Caco-2 (cell line): Measurements from ENCODE around the gene STK24. TPM values are rescaled to one million over a fixed set of nuclear protein-coding genes. Genes with fewer than 3 reads are reported as not detected.
"Not testable (repeated sequence)": the region's sequence is repeated elsewhere in the genome, so short reads cannot be mapped to it uniquely, and the experiment has no call there.

Source experiments
- BruUV-seq: library from RNA; stranded (reverse); fragments of 400-500 nt; replicated peaks from 2 replicates; lab custom pipeline; 2021; lab: Mats Ljungman, UMichigan
- CTCF ChIA-PET: fragments of 300-600 bp; sonication (Branson Sonifier 250); formaldehyde crosslinking; loops from one replicate; lab custom pipeline; 2022; ENCODE audit warnings: antibody characterized with exemption; lab: Charles Lee
- POLR2A ChIA-PET: fragments of 300-600 bp; sonication (Branson Sonifier 250); formaldehyde crosslinking; loops from one replicate; lab custom pipeline; 2022; ENCODE audit warnings: antibody characterized with exemption; lab: Charles Lee
- DNase-seq, 2 experiments: peaks; one replicate each; pipeline versions ENCODE4 v3.0.0 to v3.0.0-alpha.2; 2020 to 2022
- H3K27me3 ChIP-seq: replicated peaks from 2 replicates; pipeline ENCODE4 v1.6.0; 2011; ENCODE audit warnings: low read length; ENCODE audit not compliant: control insufficient read depth, insufficient read depth
- H3K36me3 ChIP-seq: 2 replicates; pipeline ENCODE4 v1.5.1; 2011; ENCODE audit warnings: low read length; ENCODE audit not compliant: control insufficient read depth, insufficient read depth
- H3K4me1 ChIP-seq: fragments of 250-450 bp; sonication (Bioruptor Pico); 2 replicates; pipeline ENCODE4 v1.5.1; 2020; ENCODE audit warnings: mild to moderate bottlenecking
- H3K4me3 ChIP-seq: 2 replicates; pipeline ENCODE4 v1.5.1; 2011; ENCODE audit warnings: low read depth, mild to moderate bottlenecking, control low read depth, low read length
- H3K9me3 ChIP-seq: fragments of 250-450 bp; sonication (Bioruptor Pico); 2 replicates; pipeline ENCODE4 v1.5.1; 2020; ENCODE audit warnings: mild to moderate bottlenecking, moderate library complexity
- H3K27ac Mint-ChIP-seq: one replicate; pipeline ENCODE4 v1.8.0; 2022; ENCODE audit warnings: mixed read lengths; ENCODE audit not compliant: unreplicated experiment
- H3K27me3 Mint-ChIP-seq: one replicate; pipeline ENCODE4 v1.8.0; 2022; ENCODE audit warnings: mixed read lengths; ENCODE audit not compliant: insufficient read depth, unreplicated experiment
- H3K36me3 Mint-ChIP-seq: one replicate; pipeline ENCODE4 v1.8.0; 2022; ENCODE audit warnings: mild to moderate bottlenecking, mixed read lengths; ENCODE audit not compliant: insufficient read depth, unreplicated experiment
- H3K4me1 Mint-ChIP-seq: one replicate; pipeline ENCODE4 v1.8.0; 2022; ENCODE audit warnings: low read depth, mixed read lengths; ENCODE audit not compliant: unreplicated experiment
- H3K4me3 Mint-ChIP-seq: one replicate; pipeline ENCODE4 v1.8.0; 2022; ENCODE audit warnings: mild to moderate bottlenecking, moderate library complexity, mixed read lengths; ENCODE audit not compliant: unreplicated experiment
- H3K9me3 Mint-ChIP-seq: one replicate; pipeline ENCODE4 v1.8.0; 2022; ENCODE audit warnings: mixed read lengths; ENCODE audit not compliant: unreplicated experiment
- intact Hi-C: fragments of 100-400 bp; cut with micrococcal nuclease; formaldehyde crosslinking; loops from one replicate; pipeline ENCODE4 v1.10.0; 2022; ENCODE audit not compliant: unreplicated experiment
- total RNA-seq: library from RNA; stranded (reverse); gene quantifications from 2 replicates; pipeline ENCODE4 v1.2.3, GENCODE V29; 2022
- TF ChIP-seq, protein P1 (sequence below), 2 experiments: fragments of 200-600 bp in 1 of 2; IDR thresholded peaks; 1 replicate in 1 of 2; 2 replicates in 1 of 2; pipeline versions ENCODE4 v1.5.1 to v1.8.0; 2011 to 2022; ENCODE audit warnings: antibody characterized with exemption in 1 of 2, control low read depth in 1 of 2, inconsistent platforms in 1 of 2, low read depth in 1 of 2, low read length in 1 of 2, mild to moderate bottlenecking in 1 of 2, moderate library complexity in 1 of 2; ENCODE audit not compliant: insufficient read depth in 1 of 2, severe bottlenecking in 1 of 2, unreplicated experiment in 1 of 2

Gene STK24
- total RNA-seq, 1 experiment from 2014 or later: 253 TPM

DNA sequence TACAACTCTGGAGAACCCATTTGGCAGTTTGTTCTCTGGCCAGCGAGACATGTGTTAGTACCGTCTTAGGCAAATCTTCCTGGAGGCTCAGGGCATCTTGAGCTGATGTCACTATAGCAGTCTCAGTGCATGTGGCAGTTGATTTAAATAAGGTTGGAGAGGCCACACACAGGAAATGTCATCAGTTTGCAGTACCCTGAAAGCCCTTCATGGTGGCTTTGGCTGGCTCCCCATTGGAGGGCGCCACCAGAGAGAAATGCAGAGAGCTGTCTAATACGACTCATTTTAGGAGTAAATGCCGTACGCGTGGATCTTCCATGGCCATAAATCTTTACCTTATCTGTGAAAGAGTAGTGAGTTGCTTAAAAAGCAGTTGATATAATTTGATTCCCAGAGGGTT lies 163.1 kb downstream of the STK24 start:
- peaks cover 12% of the 10 kb centered on the region for H3K9me3 Mint-ChIP-seq
- H3K27me3 Mint-ChIP-seq: no peaks in the 10 kb centered on the region
- CTCF ChIA-PET: no interaction called here
- intact Hi-C loops: loop anchor here (10.0 kb wide), 1 partner anchor 389 kb away; no protein-coding TSS in a partner anchor
- peak overlapping the region; percentile 27 for H3K27ac Mint-ChIP-seq
- POLR2A ChIA-PET: no interaction called here
- peak in 1 of 2 experiments; percentile 32 for DNase-seq
- no TSS peak for BruUV-seq
- Histone ChIP-seq H3K36me3 (0 out of 2 replicates have a peak, but pooled peaks cover 2% of the 10 kb centered on the region), H3K27me3 (no peaks in the 10 kb centered on the region), H3K4me3 (no peak overlapping the region), H3K9me3 (no peaks in the 10 kb centered on the region), H3K4me1 (peaks cover 24% of the 10 kb centered on the region)
- H3K4me1 Mint-ChIP-seq: peaks cover 20% of the 10 kb centered on the region
- peaks cover 85% of the 10 kb centered on the region for H3K36me3 Mint-ChIP-seq
- H3K4me3 Mint-ChIP-seq: no peak overlapping the region
- TF ChIP-seq, protein P1, sequence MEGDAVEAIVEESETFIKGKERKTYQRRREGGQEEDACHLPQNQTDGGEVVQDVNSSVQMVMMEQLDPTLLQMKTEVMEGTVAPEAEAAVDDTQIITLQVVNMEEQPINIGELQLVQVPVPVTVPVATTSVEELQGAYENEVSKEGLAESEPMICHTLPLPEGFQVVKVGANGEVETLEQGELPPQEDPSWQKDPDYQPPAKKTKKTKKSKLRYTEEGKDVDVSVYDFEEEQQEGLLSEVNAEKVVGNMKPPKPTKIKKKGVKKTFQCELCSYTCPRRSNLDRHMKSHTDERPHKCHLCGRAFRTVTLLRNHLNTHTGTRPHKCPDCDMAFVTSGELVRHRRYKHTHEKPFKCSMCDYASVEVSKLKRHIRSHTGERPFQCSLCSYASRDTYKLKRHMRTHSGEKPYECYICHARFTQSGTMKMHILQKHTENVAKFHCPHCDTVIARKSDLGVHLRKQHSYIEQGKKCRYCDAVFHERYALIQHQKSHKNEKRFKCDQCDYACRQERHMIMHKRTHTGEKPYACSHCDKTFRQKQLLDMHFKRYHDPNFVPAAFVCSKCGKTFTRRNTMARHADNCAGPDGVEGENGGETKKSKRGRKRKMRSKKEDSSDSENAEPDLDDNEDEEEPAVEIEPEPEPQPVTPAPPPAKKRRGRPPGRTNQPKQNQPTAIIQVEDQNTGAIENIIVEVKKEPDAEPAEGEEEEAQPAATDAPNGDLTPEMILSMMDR (IDR thresholded peaks at IDR 0.05; ENCODE audit: insufficient read depth in 1 of 2, low read depth in 1 of 2, low read length in 1 of 2, severe bottlenecking in 1 of 2, unreplicated experiment in 1 of 2): no peak

DNA sequence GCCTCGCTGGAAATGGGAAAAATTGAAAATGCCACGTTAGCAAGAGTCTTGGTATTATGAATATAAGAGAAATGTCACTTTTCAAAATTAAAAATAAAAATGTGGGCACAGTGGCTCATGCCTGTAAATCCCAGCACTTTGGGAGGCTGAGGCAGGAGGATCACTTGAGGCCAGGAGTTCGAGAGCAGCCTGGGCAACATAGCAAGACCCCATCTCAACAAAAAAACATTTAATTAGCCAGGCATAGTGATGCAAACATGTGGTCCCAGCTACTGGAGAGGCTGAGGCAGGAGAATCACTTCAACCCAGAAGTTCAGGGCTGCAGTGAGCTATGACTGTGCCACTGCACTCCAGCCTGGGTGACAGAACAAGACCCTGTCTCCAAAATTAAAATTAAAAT lies 163.6 kb downstream of the STK24 start:
- Mint-ChIP-seq H3K36me3 (peaks cover 83% of the 10 kb centered on the region), H3K27ac (peak overlapping the region; percentile 21), H3K9me3 (peaks cover 12% of the 10 kb centered on the region), H3K4me1 (peaks cover 20% of the 10 kb centered on the region)
- H3K36me3 ChIP-seq, POLR2A ChIA-PET, CTCF ChIA-PET, H3K27me3 Mint-ChIP-seq, H3K27me3 ChIP-seq, H3K9me3 ChIP-seq, H3K4me3 ChIP-seq, BruUV-seq, H3K4me3 Mint-ChIP-seq: not testable (repeated sequence)
- peaks cover 24% of the 10 kb centered on the region for H3K4me1 ChIP-seq
- intact Hi-C loops: loop anchor here (10.0 kb wide), 1 partner anchor 388 kb away; no protein-coding TSS in a partner anchor
- peak in 1 of 2 experiments; percentile 4 for DNase-seq

DNA sequence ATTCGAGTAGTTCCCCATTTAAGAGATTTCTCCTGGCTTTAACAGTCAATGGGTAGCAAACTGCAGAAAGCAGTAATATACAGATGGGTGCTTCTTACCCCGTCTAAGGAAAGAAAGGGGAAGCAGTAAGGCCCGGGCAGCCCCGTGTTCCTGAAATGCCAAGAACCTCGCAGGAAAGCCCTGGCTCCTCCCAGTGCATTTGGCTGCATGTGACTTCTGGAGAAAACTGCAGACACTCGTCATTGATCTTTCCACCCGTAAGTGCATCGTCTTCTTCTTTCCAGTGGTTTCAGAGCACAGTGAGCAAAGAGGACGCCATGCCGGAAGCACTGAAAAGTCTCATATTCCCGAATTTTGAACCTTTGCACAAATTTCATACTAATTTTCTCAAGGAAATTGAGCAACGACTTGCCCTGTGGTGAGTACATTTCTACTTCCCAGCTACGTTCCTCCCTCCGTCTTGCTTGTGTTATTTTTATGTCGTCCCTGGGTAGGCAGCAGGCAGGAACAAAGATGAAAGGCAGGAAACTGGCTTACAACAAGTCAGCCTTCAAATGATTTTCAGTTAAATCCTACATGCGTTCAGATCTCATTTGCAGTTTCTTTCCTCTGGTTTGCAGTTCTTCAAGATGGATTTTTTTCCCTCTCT lies 165.2 kb downstream of the STK24 start:
- no peaks in the 10 kb centered on the region for H3K36me3 ChIP-seq
- TF ChIP-seq, protein P1 (IDR thresholded peaks at IDR 0.05; ENCODE audit: insufficient read depth in 1 of 2, low read depth in 1 of 2, low read length in 1 of 2, severe bottlenecking in 1 of 2, unreplicated experiment in 1 of 2): no peak
- H3K9me3 ChIP-seq: no peaks in the 10 kb centered on the region
- no peak overlapping the region for H3K27ac Mint-ChIP-seq
- H3K4me1 Mint-ChIP-seq: peaks cover 14% of the 10 kb centered on the region
- H3K9me3 Mint-ChIP-seq: peaks cover 4% of the 10 kb centered on the region
- ChIA-PET POLR2A (no interaction called here), CTCF (no interaction called here)
- intact Hi-C loops: loop anchor here (10.0 kb wide), 1 partner anchor 387 kb away; no protein-coding TSS in a partner anchor
- H3K4me3 ChIP-seq: no peak overlapping the region
- H3K4me1 ChIP-seq: peaks cover 19% of the 10 kb centered on the region
- no peak overlapping the region for H3K4me3 Mint-ChIP-seq
- peak in 1 of 2 experiments; percentile 16 for DNase-seq
- BruUV-seq: no TSS peak
- H3K36me3 Mint-ChIP-seq: peaks cover 84% of the 10 kb centered on the region
- no peaks in the 10 kb centered on the region for H3K27me3 ChIP-seq
- H3K27me3 Mint-ChIP-seq: no peaks in the 10 kb centered on the region
